ENCODE results near the gene SKP1. TPM values are rescaled to one million over a fixed set of nuclear protein-coding genes. Genes with fewer than 3 reads are reported as not detected.

Gene SKP1
- total and polyA plus RNA-seq, 9 of the 15 experiments (the other 6 are each of a cell fraction or from before 2014, with no cell fraction given): 301 to 2,109 (median 639) TPM

GRCh38 chr5:134176511-134177368, at the start of gene SKP1 (continued):
- TF ChIP-seq ZC3H4 (CRISPR knock-in tag; IDR thresholded peaks at IDR 0.05; ENCODE audit: borderline replicate concordance) (no peak), MLX (CRISPR knock-in tag; conservative IDR thresholded peaks at IDR 0.05) (no peak), JUND (IDR thresholded peaks at IDR 0.05; ENCODE audit: borderline replicate concordance, low read depth, low read length) (0 out of 2 replicates have a peak, but pooled peaks have one; percentile 21), JUND (tag; IDR thresholded peaks at IDR 0.05; ENCODE audit: borderline replicate concordance, low read depth, low read length) (peak; percentile 31; the same call in 1 of the 3 replicates), ZNF766 (CRISPR knock-in tag; conservative IDR thresholded peaks at IDR 0.05) (peak; percentile 64), ZBTB2 (IDR thresholded peaks at IDR 0.05) (no peak), KLF1 (tag; IDR thresholded peaks at IDR 0.05) (no peak), XRCC5 (IDR thresholded peaks at IDR 0.05; ENCODE audit: low read depth, low read length) (no peak), E2F8 (IDR thresholded peaks at IDR 0.05; ENCODE audit: low read depth, partially characterized antibody) (peak; percentile 1), ZNF583 (CRISPR knock-in tag; IDR thresholded peaks at IDR 0.05) (no peak), DNMT1 (IDR thresholded peaks at IDR 0.05) (no peak), ZNF217 (CRISPR knock-in tag; IDR thresholded peaks at IDR 0.05) (no peak), PHB (CRISPR knock-in tag; IDR thresholded peaks at IDR 0.05) (no peak), PCBP2 (IDR thresholded peaks at IDR 0.05; ENCODE audit: low read depth, low read length, poor library complexity, severe bottlenecking) (no peak), ZNF57 (CRISPR knock-in tag; IDR thresholded peaks at IDR 0.05) (no peak), HCFC1 (IDR thresholded peaks at IDR 0.05; ENCODE audit: low read depth, low read length) (peak; percentile 52), ZNF384 (IDR thresholded peaks at IDR 0.05; ENCODE audit: low read depth, low read length) (no peak), NR3C1 (CRISPR knock-in tag; IDR thresholded peaks at IDR 0.05) (0 out of 2 replicates have a peak, but pooled peaks have one; percentile 40), RUNX1 (IDR thresholded peaks at IDR 0.05; ENCODE audit: low read depth) (no peak), MEF2A (IDR thresholded peaks at IDR 0.05; ENCODE audit: control insufficient read depth, low read depth, low read length) (no peak), NFE2 (IDR thresholded peaks at IDR 0.05; ENCODE audit: low read depth) (peak; percentile 74), BHLHE40 (IDR thresholded peaks at IDR 0.05; ENCODE audit: low read length) (0 out of 2 replicates have a peak, but pooled peaks have one; percentile 5)
- TF ChIP-seq, protein P1, sequence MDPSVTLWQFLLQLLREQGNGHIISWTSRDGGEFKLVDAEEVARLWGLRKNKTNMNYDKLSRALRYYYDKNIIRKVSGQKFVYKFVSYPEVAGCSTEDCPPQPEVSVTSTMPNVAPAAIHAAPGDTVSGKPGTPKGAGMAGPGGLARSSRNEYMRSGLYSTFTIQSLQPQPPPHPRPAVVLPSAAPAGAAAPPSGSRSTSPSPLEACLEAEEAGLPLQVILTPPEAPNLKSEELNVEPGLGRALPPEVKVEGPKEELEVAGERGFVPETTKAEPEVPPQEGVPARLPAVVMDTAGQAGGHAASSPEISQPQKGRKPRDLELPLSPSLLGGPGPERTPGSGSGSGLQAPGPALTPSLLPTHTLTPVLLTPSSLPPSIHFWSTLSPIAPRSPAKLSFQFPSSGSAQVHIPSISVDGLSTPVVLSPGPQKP (CRISPR knock-in tag; IDR thresholded peaks at IDR 0.05): no peak

Measured in K562 (cell line).